Heart left ventricle (tissue), 13 donors: ENCODE data around the gene KATNAL1.

ENCODE experiments used
- POLR2A ChIP-seq, 2 donors: fragments of 450-650 bp; IDR thresholded peaks; one replicate each; pipeline ENCODE4 v1.6.1; 2017; ENCODE audit warnings: antibody characterized with exemption in 2 of 2, mild to moderate bottlenecking in 2 of 2, moderate library complexity in 2 of 2
- TF ChIP-seq, protein P1 (sequence below), 12 donors: fragments of 200-600 bp; sonication (generic) in 4 of 12; IDR thresholded peaks; one replicate each; pipeline versions ENCODE4 v1.5.0 to v1.8.0; 2018 to 2022; ENCODE audit warnings: antibody characterized with exemption in 12 of 12, mild to moderate bottlenecking in 5 of 12
- donor health status: ischemic (EF 13 %, LVEDD 7.1; RV severe dilation, severe dysfunction).
- donor health status: DM: no; HTN: yes; CAD: no.
- donor health status: DM: no; HTN: no; CAD: no.
- donor health status: ischemic (EF 25% LVEDD 6.9; RV normal size, moderate dysfunction).
- donor health status: ischemic (EF 25% LVEDD 5.7; RV mildly dilated, moderate dysfunction).
- donor health status: ischemic (EF 35%, LVEDD 5.7; RV mildly dilated, moderate dysfunction).
- donor health status: nonischemic (EF 11% LVEDD 7.7; RV severe dilation, severe dysfunction).
- donor health status: DM: yes; HTN: yes; CAD: no.
- donor health status: PGD.
- donor health status: ischemic (EF 29% LVEDD 5.4; RV normal size, mild dysfunction).
- donor health status: nonischemic (EF 23%, LVEDD 6.1; RV moderate dilation, normal function).

- TF ChIP-seq, protein P1, sequence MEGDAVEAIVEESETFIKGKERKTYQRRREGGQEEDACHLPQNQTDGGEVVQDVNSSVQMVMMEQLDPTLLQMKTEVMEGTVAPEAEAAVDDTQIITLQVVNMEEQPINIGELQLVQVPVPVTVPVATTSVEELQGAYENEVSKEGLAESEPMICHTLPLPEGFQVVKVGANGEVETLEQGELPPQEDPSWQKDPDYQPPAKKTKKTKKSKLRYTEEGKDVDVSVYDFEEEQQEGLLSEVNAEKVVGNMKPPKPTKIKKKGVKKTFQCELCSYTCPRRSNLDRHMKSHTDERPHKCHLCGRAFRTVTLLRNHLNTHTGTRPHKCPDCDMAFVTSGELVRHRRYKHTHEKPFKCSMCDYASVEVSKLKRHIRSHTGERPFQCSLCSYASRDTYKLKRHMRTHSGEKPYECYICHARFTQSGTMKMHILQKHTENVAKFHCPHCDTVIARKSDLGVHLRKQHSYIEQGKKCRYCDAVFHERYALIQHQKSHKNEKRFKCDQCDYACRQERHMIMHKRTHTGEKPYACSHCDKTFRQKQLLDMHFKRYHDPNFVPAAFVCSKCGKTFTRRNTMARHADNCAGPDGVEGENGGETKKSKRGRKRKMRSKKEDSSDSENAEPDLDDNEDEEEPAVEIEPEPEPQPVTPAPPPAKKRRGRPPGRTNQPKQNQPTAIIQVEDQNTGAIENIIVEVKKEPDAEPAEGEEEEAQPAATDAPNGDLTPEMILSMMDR (IDR thresholded peaks at IDR 0.05) = no peak
- TF ChIP-seq POLR2A (IDR thresholded peaks at IDR 0.05) = no peak
Observed at GRCh38 chr13:30321256-30321655, 13.9 kb upstream of the KATNAL1 start.
